SK-MEL-5 (cell line): Measurements from ENCODE around the gene ESYT2. TPM values are rescaled to one million over a fixed set of nuclear protein-coding genes. Genes with fewer than 3 reads are reported as not detected.

Experiments used
- DNase-seq: peaks from one replicate; pipeline ENCODE4 v3.0.0-alpha.2; 2016; ENCODE audit warnings: low read depth, low spot score
- in situ Hi-C: cut with HindIII; loops from 2 replicates; pipeline ENCODE4 v1.10.0; 2016; ENCODE audit warnings: low sequenced_read_pairs, high pct_unique_total_duplicates, low pct_unique_long_range_greater_than_20kb
- total RNA-seq: library from RNA; depleted of rRNA; stranded (reverse); fragments of >200 nt; shearing (Covaris generic); gene quantifications from 2 replicates; pipeline ENCODE4 v1.2.3, GENCODE V29; 2014

Gene ESYT2
- total RNA-seq, 1 experiment from 2014 or later = 97.7 TPM

DNA sequence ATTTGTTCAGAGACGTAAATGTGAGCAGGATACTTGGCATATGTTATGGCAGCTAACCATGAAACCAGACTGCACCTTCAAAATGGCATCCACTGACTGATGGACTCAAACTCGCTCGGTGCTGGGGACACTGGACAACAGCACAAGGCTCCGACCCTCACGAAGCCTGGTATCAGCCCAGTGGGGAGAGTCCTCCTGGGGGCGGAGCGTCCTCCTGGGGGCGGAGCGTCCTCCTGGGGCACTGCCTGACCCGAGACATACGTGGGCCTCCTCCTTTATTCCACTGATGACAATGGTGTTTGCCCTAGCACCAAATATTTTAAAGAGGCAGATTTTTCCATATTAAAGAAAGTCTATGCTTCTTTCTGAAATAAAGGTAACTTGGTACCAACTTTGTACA lies 39.5 kb downstream of the ESYT2 start:
- DNase-seq = no peak
- in situ Hi-C loops = no loop called here

DNA sequence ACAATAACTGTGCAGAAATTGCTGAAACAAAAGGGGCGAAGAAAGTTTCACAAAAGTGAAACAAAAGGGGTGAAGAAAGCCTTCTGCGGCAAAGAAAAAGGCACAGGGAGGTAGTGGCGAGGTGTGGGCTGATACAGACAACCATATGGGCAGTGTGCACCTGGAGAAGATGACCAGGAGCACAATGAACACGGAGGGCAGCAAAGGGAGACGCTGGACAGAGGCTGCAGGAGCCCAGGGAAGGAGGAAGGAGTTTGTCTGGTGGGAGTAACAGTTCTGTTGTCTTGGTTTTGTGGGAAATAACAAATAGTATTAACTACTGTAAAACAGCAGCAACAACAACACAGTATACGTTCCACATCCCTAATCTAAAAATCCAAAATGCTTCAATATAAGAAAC lies 42.4 kb downstream of the ESYT2 start:
- no peak for DNase-seq
- in situ Hi-C loops = no loop called here

GRCh38 chr7:158784270-158784669 lies 45.0 kb downstream of the ESYT2 start:
- in situ Hi-C loops = no loop called here
- no peak for DNase-seq

DNA sequence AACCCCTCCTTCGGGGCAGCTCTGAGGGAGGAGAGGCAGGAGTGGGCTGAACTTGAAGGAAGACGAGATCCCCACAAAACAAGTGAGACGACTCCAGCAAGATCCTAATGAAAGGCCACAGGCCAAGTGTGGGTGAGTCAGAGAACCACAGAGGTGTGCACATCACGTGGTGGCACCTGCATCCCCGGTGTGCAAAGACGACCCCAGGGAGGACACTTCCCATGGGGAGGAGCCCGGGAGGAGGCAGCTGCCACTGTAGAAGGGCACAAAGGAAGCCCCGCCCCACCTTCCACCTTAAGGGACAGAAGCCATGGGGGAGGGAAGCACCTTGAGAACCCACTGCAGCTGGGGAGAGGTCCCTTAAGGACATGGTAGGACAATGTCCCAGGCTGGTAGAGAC lies 45.7 kb downstream of the ESYT2 start:
- DNase-seq = no peak
- in situ Hi-C loops = no loop called here

DNA sequence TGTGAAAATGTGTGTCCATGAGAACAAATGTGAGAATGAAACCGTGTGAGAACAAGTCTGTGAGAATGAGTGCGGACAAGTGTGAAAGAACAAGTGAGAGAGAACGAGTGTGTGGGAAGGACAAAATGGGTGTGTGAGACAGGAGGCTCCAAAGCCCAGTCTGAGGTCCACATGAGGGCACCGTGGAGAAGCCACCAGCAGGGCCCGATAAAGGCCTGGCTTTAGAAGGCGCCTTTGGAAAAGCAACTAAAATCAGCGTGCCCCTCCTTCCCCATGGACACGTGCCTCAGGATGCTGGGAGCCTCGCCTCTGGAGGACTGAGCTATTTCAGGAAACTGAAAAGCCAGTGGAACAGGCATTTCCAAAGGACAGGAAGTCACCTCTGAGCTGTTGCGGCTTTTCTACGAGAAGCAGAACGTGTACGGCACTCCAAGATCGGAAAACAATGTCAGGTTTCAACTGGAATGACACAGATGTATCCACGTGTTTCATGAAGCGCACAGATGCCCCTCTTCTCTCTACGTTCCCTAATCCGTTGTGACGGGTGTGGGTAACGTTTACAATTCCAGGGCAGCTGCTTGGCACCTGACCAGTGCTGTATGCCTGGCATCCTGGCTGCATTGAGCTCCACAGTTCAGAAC lies 46.4 kb downstream of the ESYT2 start:
- peak; percentile 63 for DNase-seq
- in situ Hi-C loops = no loop called here

- no peak for DNase-seq
- in situ Hi-C loops = no loop called here
Observed at GRCh38 chr7:158781974-158782664, 47.2 kb downstream of the ESYT2 start.

GRCh38 chr7:158781217-158781973 lies 47.9 kb downstream of the ESYT2 start:
- DNase-seq = no peak
- in situ Hi-C loops = no loop called here

GRCh38 chr7:158779061-158780000 lies 50.0 kb downstream of the ESYT2 start:
- DNase-seq = no peak
- in situ Hi-C loops = no loop called here

DNA sequence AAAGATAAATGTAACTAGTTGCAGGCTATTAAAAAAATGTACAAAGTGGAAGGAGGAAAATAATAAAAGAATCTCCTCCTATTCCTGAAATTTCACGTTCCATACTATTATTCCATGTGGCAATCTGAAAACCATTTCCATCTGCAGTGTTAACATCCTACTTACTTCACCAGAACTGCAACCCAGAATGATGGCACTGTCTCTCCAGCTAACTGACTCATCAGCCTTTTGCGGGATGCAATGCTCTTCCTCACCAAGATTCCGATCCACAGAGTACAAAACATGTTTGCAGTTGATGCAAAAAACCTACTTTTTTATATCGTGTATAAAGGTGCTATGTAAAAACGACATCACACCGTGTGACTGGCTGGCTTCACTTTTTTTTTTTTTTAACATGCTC lies 50.8 kb downstream of the ESYT2 start:
- DNase-seq = no peak
- in situ Hi-C loops = no loop called here

DNA sequence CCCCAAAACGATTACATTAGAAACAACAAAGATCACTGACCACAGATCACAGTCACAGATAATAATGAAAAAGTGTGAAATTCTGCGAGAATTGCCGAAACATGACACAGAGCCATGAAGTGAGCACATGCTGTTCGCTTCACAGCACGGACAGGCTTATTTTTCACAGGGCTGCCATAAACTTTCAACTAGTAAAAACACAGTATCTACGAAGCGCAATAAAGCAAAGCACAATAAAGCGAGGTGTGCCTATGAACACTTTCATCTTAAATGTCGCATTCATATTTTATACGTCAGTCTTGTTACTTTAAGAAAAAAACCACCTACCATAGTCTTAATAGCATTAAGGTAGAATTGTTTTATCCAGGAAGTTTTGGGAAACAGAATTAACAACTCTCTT lies 51.5 kb downstream of the ESYT2 start:
- DNase-seq = no peak
- in situ Hi-C loops = no loop called here

DNA sequence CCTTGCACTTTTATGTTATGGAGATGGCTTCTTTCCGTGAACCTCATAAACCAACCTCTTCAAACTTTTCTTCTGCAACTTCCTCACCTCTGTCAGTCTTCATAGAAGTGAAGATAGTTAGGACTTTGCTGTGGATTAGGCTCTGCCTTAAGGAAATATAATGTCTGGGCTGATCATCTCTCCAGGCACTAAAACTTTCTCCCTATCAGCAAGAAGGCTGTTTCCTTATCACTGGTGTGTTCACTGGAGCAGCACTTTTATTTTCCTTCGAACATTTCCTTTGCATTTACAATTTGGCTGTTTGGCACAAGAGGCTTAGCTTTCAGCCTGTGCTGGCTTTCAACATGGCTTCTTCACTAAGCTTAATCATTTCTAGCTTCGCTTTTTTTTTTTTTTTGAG lies 52.8 kb downstream of the ESYT2 start:
- DNase-seq = no peak
- in situ Hi-C loops = no loop called here

DNA sequence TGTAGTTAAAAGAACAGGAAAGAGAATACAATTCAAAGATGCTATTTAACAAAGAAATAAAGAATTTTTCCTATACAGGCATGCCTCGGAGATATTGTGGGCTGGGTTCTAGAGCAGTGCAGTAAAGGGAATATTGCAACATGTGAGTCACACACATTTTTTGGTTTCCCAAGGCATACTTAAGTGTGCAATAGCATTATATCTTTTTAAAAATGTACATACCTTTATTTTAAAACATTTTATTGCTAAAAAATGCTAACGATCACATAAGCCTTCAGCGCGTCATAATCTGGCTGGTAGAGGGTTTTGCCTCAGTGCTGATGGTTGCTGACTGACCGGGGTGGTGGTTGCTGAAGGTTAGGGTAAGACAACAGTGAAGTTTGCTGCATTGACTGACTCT lies 54.4 kb downstream of the ESYT2 start:
- in situ Hi-C loops = no loop called here
- DNase-seq = no peak

DNA sequence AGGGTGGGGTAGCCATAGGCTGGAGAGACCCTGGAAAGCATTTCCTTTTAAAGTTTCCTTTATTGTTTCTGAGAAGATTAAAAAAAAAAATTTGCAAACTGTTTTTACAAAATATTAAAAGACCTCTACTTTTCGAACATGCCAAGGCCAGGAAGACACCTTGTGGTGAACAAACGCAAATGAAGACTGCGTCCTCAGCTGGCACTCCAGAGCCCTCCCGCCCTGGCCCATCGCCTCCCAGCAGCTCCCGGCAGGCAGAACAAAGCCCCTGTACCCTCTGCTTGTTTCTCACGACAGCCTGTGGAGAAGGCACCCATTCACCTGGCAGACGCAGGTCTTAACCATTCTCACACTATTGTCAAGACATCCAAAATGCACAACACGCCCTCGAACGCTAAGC lies 56.4 kb downstream of the ESYT2 start:
- DNase-seq = peak; percentile 16
- in situ Hi-C loops = no loop called here

GRCh38 chr7:158771213-158771834 lies 58.0 kb downstream of the ESYT2 start:
- in situ Hi-C loops = no loop called here
- no peak for DNase-seq

- DNase-seq = no peak
- in situ Hi-C loops = no loop called here
Observed at GRCh38 chr7:158767707-158768106, 61.6 kb downstream of the ESYT2 start.

GRCh38 chr7:158766570-158767281 lies 62.6 kb downstream of the ESYT2 start:
- in situ Hi-C loops = no loop called here
- no peak for DNase-seq

- in situ Hi-C loops = no loop called here
- no peak for DNase-seq
Observed at GRCh38 chr7:158765020-158765419, 64.3 kb downstream of the ESYT2 start.
